Ovary (tissue), 9 donors: ENCODE measurements around the gene ZNF543. TPM values are rescaled to one million over a fixed set of nuclear protein-coding genes. Genes with fewer than 3 reads are reported as not detected.

Source experiments
- DNase-seq, 5 donors: peaks; one replicate each; pipeline ENCODE4 v3.0.0-alpha.2; 2019 to 2020
- H3K27ac ChIP-seq, 2 donors: fragments of 200-600 bp; one replicate each; pipeline versions ENCODE4 v1.5.1 to v1.8.0; 2019 to 2022
- H3K27me3 ChIP-seq: fragments of 200-600 bp; one replicate; pipeline ENCODE4 v1.8.0; 2022
- H3K36me3 ChIP-seq: fragments of 200-600 bp; sonication (generic); one replicate; pipeline ENCODE4 v1.5.1; 2019
- H3K4me1 ChIP-seq: one replicate; pipeline ENCODE4 v1.8.1; 2013; ENCODE audit warnings: mild to moderate bottlenecking, moderate library complexity; ENCODE audit not compliant: insufficient read depth
- H3K4me3 ChIP-seq: fragments of 200-600 bp; sonication (generic); one replicate; pipeline ENCODE4 v1.5.1; 2017
- H3K9me3 ChIP-seq, 2 donors: fragments of 200-600 bp in 1 of 2; sonication (generic) in 1 of 2; one replicate each; pipeline versions ENCODE4 v1.5.1 to v1.8.1; 2013 to 2019; ENCODE audit warnings: mild to moderate bottlenecking in 1 of 2, moderate library complexity in 1 of 2
- CTCF ChIP-seq, 3 donors: fragments of 450-650 bp in 2 of 3; fragments of 200-600 bp in 1 of 3; IDR thresholded peaks; one replicate each; pipeline versions ENCODE4 v1.5.1 to v1.8.0; 2016 to 2022; ENCODE audit warnings: antibody characterized with exemption in 3 of 3, mild to moderate bottlenecking in 1 of 3
- EP300 ChIP-seq: sonication (generic); formaldehyde crosslinking; IDR thresholded peaks from one replicate; pipeline ENCODE4 v1.6.1; 2017; ENCODE audit warnings: antibody characterized with exemption
- POLR2A ChIP-seq: fragments of 450-650 bp; IDR thresholded peaks from one replicate; pipeline ENCODE4 v1.6.1; 2017; ENCODE audit warnings: antibody characterized with exemption, mild to moderate bottlenecking, moderate library complexity
- WGBS, 3 donors: extraction: QIAGEN DNeasy Blood & Tissue Kit in 1 of 3; methylation state at CpG; one replicate each; pipeline versions ENCODE4 v1.1.5 to v1.1.7; 2013 to 2017; 5-methylcytosine and 5-hydroxymethylcytosine counted together
- intact Hi-C, 4 donors: fragments of 100-400 bp; cut with DNase I; formaldehyde crosslinking; loops; one replicate each; pipeline versions ENCODE4 v1.11.0 to v1.15.1; 2022 to 2023
- polyA plus RNA-seq, 2 donors: library from polyadenylated mRNA; stranded (reverse); fragments of 200-250 nt in 1 of 2; fragments of 350-450 nt in 1 of 2; fragmentation: Illumina TruSeq in 1 of 2; extraction: RNeasy Lipid Tissue Mini Kit (QIAGEN cat#74804) in 1 of 2; gene quantifications; one replicate each; pipeline ENCODE4 v1.2.3, GENCODE V29; 2013 to 2014
- total RNA-seq, 7 donors: library from RNA; depleted of rRNA in 2 of 7; stranded (reverse); fragments of >200 nt in 2 of 7; fragmentation: NEBNext Ultra II Directional in 3 of 7; extraction: Animal tissue kit (Norgen Biotek cat#: 25700) in 3 of 7; gene quantifications; one replicate each; pipeline versions ENCODE4 v1.1.0 to v1.2.4, GENCODE V29; 2016 to 2023
- donor health status: DM: no; HTN: no; CAD: no; lungs with moderate emphysema.
- donor health status: DM: no; HTN: no; CAD: no.
- donor health status: Bipolar disorder and iron deficiency.
- donor health status: DM: yes; HTN: yes; CAD: no.
- donor health status: DM: no; HTN: no; CAD: no.
- donor health status: DM: yes; HTN: yes; CAD: no.

The ZNF543 gene
- total and polyA plus RNA-seq, 9 donors, result 4.0 to 12.9 (median 9.3) TPM

- no peak for TF ChIP-seq CTCF (IDR thresholded peaks at IDR 0.05)
- TF ChIP-seq EP300, result no peak
- TF ChIP-seq POLR2A, result no peak
- WGBS, 3 donors, result 68 to 72% (median 69%) methylated on average over 4 of the region's 4 CpGs
- Histone ChIP-seq H3K36me3 (no peaks in the 10 kb centered on the region), H3K27ac (no peak overlapping the region), H3K27me3 (no peaks in the 10 kb centered on the region), H3K4me1 (no peaks in the 10 kb centered on the region), H3K9me3 (peaks cover under 1 to 3% of the 10 kb centered on the region in 2 donors), H3K4me3 (no peak overlapping the region)
- intact Hi-C loops, result no loop called here
- DNase-seq, result no peak
These were observed 13.9 kb downstream of the ZNF543 start for GRCh38 chr19:57334191-57334590.

- H3K4me3 ChIP-seq, result no peak overlapping the region
- no peak for DNase-seq
- no peak overlapping the region for H3K27ac ChIP-seq
- intact Hi-C loops, result no loop called here
- no peaks in the 10 kb centered on the region for H3K9me3 ChIP-seq
- no peaks in the 10 kb centered on the region for H3K4me1 ChIP-seq
- H3K36me3 ChIP-seq, result no peaks in the 10 kb centered on the region
- 62 to 70% (median 63%) methylated on average over 3 of the region's 3 CpGs for WGBS, 3 donors
- TF ChIP-seq CTCF (IDR thresholded peaks at IDR 0.05), result no peak
- TF ChIP-seq POLR2A, result no peak
- no peak for TF ChIP-seq EP300
- no peaks in the 10 kb centered on the region for H3K27me3 ChIP-seq
These were observed 18.6 kb downstream of the ZNF543 start for GRCh38 chr19:57338877-57339276.

GRCh38 chr19:57342582-57342981 lies 22.3 kb downstream of the ZNF543 start:
- H3K9me3 ChIP-seq, result no peaks in the 10 kb centered on the region
- H3K4me3 ChIP-seq, result no peak overlapping the region
- H3K27me3 ChIP-seq, result no peaks in the 10 kb centered on the region
- TF ChIP-seq CTCF (IDR thresholded peaks at IDR 0.05), result no peak
- TF ChIP-seq EP300, result no peak
- no peak for TF ChIP-seq POLR2A
- no peaks in the 10 kb centered on the region for H3K36me3 ChIP-seq
- intact Hi-C loops, result no loop called here
- DNase-seq, result no peak
- no peak overlapping the region for H3K27ac ChIP-seq
- 67 to 77% (median 73%) methylated on average over 6 of the region's 6 CpGs for WGBS, 3 donors
- no peaks in the 10 kb centered on the region for H3K4me1 ChIP-seq

GRCh38 chr19:57348136-57348535 lies 27.9 kb downstream of the ZNF543 start:
- WGBS, 3 donors, result 51 to 66% (median 53%) methylated on average over 3 of the region's 3 CpGs
- TF ChIP-seq EP300 (no peak), CTCF (IDR thresholded peaks at IDR 0.05) (no peak), POLR2A (no peak)
- no peak overlapping the region for H3K27ac ChIP-seq
- H3K36me3 ChIP-seq, result no peaks in the 10 kb centered on the region
- no peak for DNase-seq
- no peak overlapping the region for H3K4me3 ChIP-seq
- peaks cover 5% of the 10 kb centered on the region for H3K4me1 ChIP-seq
- peaks cover 0 to 9% of the 10 kb centered on the region in 2 donors for H3K9me3 ChIP-seq
- H3K27me3 ChIP-seq, result no peaks in the 10 kb centered on the region
- intact Hi-C loops, result no loop called here
